SHP77 treated with DMSO at 0.1 percent for 48 hours (cell line): ENCODE measurements around the gene CAMK2A.

Experiments used
- DNase-seq: peaks from one replicate; lab custom pipeline; 2025; lab: John Stamatoyannopoulos, UW

CAMK2A gene

DNA sequence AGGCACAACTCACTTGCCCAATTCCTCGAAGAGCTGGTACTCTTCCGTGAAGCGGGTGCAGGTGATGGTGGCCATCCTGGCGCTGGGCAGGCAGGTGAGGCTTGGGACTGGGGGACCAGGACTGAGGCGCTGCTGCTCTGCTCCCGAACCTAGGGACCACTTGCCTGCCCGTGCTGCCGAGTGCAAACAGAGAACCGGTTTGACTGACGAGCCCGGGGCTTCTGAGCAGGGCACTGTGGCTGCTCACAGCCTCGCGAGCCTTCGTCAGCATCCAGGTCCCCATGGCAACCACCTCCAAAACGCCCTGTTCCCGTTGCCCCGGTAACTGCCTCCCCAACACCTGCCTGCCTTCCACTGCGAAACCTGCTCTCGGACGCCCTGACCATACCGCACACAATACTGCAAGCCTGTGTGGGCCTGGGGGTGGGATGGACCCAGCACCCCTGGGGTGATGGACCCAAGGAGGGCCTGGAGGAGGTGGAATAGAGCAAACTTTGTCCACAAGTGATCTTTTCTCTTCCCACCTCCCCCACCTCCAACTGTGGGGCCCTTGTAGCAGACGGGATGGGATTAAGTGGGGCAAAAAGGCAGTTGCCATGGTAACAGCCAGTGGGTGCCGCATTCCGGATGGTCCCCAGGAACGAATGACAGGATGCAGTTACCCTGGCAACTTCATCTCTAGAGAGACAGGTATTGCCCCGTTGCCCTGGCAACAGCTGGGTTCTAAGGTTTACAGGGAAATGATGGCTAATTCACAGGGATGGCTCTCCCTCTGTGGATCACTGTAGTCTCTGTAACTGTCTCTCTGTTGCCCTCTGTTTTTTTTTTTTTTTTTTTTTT lies at the start of gene CAMK2A:
Gene CAMK2A (minus strand): TSS at position 223 of the 840 bp plus-strand sequence. CDS start 148 bp downstream, at position 75.
- no peak for DNase-seq

DNA sequence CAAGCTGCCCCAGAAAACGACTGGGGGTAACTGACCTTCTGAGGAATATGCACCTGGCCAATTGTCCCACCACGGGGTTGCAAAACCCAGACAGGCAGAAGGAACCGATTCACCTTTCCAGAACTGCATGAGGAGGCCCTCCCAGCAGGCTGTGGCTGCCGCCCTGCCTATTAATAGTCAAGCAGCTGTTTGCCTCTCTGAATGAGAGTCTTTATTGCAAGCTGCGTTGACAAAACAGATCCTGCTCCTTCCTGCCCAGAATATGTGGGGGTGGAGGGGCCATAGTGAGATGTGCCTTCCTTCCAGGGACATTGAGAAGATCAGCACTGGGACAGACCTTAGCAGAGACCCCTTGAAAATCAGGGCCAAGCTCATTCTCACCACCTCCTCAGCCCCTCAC lies 49.6 kb upstream of the CAMK2A start:
- no peak for DNase-seq

DNA sequence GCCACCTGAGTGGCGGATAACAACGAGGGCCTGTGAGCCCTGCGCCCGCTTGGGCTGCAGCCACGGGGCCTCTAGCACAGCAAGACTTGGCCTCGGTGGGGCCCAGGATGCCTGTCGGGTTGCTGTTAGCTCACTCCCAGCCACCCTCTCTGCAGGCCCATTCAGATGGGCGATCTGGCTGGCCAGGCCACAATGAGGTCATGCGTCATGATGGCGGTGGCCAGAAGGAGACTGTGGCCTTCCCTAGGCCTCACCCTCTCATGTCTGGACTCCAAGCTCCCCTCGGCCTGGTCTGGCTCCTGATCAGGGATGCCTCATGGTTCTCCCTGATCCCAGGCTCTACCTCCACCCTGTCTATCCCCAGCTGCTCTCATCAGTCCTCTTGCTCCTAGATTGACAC lies 49.0 kb upstream of the CAMK2A start:
- no peak for DNase-seq

DNA sequence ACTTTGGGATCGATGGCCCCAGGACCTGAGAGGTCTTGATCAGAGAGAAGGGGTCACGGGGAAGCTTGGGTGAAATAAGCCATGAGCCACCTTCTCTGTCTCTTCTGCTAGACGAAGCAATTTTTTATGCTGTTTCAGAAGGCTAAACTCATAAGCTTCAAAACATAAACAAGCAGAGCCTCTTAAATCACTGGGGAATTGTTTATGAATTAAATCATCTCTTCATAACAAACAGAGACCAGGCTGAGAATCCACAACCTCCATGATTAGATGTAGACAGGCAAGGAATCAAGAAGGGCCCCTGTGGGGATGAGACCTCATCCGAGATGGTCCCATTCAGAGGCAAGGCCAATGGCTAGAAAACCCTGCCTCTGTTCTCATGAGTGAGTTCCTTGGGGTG lies 46.2 kb upstream of the CAMK2A start:
- no peak for DNase-seq

DNA sequence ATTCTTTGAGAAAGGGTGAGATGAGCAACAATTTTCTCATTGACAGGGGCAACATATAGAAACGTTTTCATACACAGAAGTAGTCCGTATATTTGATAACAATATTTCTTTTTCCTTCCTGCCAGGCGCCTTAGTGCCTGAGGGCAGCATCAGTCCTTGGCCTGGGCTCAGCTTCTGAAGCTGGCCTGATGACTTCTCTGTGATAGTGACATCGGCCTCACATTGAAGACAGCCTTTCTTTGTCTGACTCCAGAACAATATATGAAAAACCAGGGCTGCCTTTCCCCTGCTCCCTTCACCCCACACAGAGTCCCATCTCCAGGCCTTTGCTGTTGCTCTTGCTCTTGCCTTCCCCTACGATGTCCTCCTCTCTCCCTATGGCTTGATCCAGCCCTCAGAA lies 43.8 kb upstream of the CAMK2A start:
- no peak for DNase-seq

DNA sequence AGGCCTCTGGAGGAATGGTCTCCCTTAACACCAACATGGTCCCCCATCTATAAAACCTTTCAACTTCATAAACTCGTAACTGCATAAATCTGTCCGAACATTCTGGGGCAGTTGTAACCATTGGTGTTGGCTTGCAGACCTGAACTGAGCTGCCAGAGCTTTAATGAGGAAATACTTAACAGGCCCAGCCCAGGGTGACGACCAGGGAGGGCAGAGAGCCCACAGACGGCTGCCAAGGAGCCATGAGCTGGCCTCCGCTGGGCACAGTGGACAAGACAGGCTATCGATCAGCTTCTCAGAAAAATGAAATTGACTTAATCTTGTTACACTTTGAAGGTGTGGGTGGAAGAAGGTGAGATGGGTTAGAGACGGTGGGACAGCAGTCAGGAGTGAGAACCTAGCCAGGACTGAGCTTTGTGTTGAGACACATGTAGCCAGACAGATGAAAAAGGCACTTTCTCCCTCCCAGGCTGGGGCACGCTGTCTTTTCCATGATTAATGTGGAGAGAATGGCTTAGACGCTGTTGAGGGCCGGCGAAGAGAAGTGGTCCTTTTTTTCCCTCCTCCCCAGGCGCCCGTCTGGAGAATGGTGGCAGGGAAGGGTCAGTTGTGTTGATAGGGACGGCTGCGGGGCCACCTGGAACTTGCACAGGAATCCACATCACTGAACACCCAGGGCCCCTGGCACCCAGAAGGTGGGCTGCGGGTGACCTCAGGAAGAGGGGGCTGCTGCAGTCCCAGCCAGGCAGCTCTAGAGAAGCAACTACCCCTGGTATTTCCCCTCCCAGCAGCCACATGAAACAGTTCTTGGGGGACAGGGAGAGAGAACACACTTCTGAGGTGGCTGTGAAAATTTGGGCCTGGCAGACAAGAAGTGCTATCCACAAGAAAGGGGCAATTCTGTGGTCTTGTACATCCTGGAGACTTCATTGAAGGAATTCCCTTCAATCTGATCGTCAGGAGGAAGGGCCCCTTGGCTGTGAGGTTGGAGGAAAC lies 40.6 kb upstream of the CAMK2A start:
- no peak for DNase-seq

DNA sequence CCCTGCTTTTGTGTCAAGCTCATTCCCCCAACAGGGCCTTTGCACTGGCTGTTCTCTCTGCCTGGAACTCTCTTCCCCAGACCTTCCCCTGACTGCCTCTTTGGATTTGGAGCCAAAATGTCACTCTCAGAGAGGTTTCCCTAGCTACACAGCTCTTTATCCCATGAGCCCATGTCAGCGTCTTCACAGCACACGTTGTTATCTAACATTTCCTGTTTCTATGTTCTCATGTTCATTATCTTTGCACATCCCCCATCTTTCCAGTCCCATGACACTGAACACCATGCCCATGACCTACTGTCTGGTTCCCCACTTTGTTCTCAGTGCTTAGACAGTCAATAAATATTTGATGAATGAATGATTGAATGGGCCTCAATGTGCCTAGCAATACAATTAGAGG lies 39.5 kb upstream of the CAMK2A start:
- DNase-seq = no peak

DNA sequence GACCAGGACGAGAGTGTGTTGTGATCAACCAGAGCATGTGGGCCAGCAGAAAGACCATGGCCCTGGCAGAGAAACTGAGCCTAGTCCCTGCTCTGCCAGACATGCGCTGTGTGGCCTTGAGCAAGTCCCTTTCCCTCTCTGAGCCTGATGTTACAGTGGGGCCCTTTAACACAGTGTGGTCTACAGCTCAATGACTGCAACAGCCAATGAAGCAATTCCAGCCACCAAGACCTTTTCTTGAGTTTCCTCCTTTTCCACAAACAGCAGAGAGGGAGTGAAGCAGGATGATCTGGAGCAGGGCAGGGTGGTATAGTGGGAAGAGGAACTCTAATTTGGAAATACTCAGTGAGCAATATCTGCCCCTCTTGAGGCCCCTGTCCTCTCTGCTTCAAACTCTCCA lies 38.9 kb upstream of the CAMK2A start:
- DNase-seq = no peak

DNA sequence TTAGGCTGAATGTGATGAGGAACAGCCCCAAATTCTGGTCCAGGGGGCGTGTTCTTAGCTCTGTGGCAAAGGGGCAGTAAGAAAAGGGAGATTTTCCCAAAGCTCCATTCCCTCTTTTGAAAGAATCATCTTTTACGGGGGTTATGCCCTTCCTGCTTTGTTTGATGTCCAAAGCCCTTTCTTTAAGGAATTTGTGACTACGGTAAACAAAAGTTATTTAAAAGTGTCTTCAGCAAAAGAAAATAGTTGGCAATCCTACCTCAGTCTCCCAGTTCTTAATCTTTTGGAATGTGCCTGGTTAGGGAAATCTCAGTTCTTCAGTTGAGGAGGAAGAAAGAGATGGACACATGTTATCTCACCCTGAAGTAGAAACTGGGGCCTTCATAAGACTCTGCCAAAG lies 37.6 kb upstream of the CAMK2A start:
- DNase-seq = no peak

DNA sequence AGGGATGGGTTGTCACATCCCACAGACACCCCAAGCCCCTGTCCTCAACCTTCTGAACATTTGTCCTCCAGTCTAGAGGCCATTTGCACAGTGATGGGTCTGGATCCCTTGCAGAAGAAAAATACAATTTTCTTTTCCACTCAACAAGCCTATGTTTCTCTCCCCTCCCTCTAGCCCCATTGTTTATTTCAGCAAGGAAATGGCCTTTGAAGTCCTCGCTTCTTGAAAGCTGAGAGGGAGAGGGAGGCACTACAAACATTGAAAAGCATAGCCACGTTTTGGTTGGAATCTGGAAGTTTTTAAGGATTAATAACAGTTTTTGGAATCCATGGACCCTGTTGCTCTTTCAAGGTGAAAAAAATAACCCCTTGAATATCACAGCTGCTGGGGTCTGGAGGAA lies 37.1 kb upstream of the CAMK2A start:
- DNase-seq = no peak

DNA sequence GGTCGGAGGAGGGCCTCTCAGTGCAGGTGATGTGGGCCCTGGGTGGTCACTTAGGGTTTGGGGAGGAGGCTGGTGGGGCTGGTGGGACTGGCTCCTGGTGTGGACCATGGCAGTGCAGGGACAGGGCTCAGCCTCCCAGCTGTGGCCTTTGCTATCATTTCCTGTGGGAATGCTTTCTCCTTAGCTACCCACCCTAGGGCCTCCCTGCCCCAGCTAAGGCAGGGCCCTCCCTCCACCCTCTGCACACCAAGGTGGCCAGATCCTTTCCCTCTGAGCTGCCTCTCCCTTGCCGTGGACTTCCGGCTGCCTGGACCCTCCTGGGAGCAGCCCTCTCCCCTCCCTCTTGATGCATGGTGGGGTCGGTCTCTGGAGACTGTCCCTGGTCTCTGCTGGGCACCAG lies 35.9 kb upstream of the CAMK2A start:
- DNase-seq = no peak

DNA sequence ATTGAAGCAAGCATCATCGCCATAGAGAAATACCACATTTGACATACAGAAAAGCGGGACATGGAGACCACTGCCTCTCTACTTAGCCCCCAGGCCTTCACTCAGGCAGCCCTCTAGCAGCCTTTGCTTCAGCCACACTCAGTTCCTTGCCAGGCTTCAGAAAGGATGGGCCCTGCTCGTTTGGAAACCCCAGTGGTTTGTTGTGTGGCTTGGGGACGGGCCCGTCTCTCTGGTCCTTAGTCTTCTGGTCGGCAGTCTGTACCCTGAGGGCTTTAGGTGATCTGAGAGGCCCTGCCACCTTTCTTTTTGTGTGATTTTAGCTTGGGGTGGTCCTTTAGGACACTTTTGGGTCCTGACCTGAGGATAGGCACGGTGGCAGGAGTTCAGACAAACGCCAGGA lies 34.2 kb upstream of the CAMK2A start:
- DNase-seq = no peak

DNA sequence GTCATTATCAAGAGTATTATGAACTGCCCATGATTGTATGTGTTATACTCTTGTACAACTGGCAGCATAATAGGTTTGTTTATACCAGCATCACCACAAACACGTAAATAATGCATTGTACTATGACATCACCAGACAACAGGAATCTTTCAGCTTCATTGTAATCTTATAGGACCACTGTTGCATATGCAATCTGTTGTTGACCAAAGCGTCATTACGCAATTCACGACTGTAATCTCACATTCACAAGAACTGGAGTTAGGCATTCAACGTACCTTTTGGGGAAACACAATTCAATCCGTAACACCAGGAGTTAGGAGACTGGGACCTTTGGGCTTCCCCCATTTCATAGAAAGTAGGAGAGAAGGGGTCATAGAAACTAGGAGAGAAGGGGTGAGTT lies 33.5 kb upstream of the CAMK2A start:
- no peak for DNase-seq

DNA sequence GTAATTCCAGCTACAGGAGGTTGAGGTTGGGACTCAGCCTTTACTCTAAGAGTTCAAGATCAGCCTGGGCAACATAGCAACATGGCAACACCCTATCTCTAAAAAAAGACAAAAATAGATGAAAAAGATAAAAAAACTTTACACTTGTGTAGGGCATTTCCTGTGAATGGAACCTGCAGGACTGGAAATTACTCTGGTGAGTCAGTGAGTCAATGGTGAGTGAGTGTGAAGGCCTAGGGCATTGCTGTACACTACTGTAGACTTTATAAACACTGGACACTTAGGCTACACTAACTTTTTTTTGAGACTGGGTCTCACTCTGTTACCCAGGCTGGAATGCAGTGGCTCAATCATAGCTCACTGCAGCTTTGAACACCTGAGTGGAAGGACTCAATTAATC lies 32.6 kb upstream of the CAMK2A start:
- DNase-seq = no peak

DNA sequence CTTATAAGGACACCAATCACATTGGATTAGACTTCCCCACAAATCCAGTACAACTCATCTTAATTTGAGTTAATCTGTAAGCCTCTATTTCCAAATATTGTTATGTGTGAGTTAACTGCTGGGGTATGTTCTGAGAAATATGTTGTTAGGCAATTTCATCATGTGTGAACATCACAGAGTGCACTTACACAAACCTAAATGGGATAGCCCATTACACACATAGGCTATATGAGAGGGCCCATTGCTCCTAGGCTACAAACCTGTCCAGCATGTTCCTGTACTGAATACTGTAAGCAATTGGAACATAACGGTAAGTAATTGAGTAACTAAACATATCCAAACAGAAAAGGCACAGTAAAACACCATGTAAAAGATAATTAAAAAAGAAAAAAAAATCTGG lies 32.2 kb upstream of the CAMK2A start:
- no peak for DNase-seq

DNA sequence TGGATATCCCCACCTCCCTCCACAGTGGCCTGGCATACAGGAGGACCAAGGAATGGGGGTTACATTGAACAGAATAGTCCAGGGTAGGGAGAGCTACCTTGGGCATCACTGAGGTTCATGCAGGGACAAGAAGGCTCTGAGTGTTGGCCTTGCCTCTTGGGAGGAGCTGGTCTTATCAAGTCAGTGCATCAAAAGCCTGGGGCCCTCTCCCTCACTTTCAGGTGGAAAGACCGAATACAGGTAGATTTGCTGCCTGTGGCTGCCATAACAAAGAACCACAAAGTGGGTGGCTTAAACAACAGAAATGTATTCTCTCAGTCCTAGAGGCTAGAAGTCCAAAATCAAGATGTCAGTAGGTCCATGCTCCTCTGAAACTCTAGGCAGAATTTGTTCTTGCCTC lies 31.6 kb upstream of the CAMK2A start:
- DNase-seq = no peak

DNA sequence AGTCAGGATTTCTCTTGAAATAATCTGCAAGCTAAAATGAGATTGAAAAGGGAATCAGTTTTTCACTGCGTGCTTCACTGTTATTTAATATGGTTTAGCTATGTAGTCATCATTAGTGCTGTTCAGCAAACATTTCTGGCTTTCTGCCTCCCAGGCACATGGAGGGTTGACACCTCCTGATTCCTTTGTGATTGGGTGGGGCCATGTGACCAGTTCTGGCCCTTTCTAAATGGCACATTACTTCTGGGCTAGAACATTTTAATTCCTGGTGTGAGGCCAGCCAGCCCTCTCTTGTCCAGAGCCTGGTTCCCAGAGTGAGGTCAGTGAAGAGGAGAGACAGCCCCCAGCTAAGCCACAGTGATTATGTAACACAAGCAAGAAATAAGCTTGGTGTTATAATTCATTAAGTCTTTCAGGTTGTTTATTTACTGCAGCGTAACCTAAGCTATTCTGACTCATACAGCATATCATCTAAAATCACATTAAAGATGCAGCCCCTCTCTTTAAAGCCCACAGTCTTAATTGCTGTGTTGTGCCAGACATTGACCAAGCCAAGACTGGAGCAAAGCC lies 30.6 kb upstream of the CAMK2A start:
- no peak for DNase-seq

DNA sequence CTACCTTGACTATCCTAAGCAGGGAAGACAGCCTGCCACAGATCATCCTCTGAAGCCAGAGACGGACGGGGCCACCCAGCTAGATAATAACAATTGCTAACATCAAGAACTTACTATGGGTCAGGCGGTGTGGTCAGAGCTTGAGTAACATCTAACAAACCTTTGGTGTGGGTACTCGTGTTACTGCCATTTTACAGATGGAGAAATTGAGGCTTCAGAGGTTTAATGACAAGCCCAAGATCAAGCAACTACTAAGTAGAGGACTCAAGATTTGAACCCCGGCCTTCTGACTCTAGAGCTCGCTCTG lies 29.9 kb upstream of the CAMK2A start:
- no peak for DNase-seq

DNA sequence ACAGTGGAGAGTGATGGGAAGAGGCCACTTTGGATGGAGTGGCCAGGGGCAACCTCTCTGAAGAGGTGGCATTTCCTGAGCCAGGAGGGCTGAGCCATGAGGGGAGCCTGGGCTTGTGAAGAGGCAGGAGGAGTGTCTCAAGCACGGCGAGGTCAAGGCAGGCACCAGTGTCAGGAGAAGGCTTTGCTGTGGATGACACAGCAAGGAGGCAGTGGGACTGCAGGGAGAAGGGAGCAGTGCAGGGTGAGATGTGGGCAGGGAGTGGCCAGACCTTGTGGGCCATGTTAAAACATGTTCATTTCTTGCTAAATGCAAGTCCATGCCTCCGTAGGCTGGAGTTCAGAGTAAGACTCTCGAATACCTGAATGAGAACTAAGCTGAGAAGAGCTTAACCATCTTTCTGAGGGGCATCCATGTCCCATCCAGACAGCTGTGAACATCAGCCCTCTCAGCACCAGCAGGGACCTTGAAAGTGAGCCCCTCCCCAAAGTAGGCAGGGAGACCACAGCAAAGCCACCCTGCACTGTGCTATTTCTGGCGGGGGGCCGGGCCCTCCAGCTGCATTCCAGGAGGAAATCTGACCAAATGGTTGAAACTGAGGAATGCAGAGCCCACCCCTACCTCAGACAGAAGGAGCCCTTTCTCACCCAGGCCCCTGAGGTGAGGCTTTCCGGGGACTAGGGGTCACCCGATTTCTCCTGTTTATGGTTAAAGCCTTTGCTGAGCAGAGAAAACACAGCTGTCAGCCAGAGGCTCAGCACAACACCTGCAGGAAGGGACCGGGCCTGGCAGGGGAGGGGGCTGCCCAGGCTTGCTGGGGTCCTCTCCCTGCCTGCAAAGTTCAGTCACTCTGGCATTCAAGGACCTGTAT lies 29.3 kb upstream of the CAMK2A start:
- DNase-seq = no peak

DNA sequence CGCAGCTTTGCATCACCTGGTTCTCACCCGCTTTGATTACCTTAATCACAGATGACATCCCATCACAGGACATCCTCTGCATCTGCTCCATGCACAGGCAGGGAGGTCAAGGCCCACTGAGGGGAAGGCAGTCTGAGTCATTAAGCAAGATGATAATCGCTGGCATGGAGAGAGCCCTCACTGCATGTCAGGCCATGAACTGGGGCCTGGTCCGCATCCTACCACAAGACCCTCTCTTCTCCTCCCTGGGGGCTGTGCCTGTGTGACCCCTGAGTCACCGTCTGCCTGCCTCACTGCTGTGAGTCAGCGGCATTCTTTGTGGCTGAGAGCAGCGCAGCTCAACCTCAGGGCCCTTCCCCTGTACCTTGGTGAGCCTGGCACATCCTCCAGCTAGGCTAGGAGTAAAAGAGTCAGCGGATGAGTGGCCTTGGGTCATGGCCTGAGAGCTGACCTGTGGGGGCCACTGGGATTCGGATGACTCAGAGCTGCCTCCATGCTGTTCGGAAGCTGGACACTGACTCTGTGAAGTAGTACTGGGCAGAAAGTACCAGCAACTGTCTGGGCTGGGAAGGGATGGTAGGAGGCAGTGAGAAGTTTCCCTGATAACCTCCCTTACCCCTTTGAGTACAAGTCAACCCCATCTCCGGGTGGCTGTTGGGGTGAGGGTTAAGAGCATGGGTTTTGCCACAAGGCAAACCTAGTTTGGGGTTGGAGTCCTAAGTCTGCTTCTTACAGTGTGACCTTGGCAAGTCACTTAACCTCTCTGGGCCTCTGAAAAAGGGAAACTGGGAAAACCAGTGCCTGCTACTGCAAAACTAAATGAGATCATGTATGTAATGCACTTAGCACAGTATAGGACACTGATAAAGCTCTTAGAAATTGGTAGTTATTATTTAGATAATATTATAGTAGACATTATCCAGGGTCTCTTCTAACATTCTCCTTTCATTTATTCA lies 27.8 kb upstream of the CAMK2A start:
- no peak for DNase-seq

DNA sequence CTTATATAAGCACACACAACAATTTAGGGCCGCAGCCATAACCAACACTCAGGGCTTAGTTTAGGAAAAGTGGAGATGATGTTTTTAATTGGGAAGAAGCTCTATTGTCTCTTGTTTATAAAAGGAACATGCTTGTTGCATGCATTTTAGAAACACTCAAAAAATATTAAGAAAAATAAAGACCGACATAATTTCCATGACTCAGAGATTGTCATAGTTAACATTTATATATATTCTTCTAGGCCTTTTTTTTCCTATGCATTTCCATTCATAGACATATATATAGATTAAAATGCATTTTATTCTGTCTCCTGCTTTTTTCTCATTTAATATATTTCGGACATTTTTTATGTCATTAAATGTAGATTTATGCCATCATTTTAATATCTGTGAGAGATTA lies 26.7 kb upstream of the CAMK2A start:
- no peak for DNase-seq
